Loucy (cell line): ENCODE data around the gene CD36.

Experiments
- CTCF ChIP-seq: fragments of 200-600 bp; sonication (generic); conservative IDR thresholded peaks from 2 replicates; pipeline ENCODE4 v1.5.1; 2014; ENCODE audit warnings: mild to moderate bottlenecking, antibody characterized with exemption, low read length
- EZH2phosphoT487 ChIP-seq: fragments of 200-600 bp; IDR thresholded peaks from 2 replicates; pipeline ENCODE4 v1.6.1; 2018; ENCODE audit warnings: antibody characterized with exemption, mild to moderate bottlenecking, moderate library complexity, borderline replicate concordance

GRCh38 chr7:80608336-80608735 lies 30.1 kb upstream of the CD36 start:
- TF ChIP-seq CTCF (no peak), EZH2phosphoT487 (no peak)
